Right renal pelvis (tissue), 4 donors: ENCODE measurements around the gene RBBP8NL. TPM values are rescaled to one million over a fixed set of nuclear protein-coding genes. Genes with fewer than 3 reads are reported as not detected.

Experiments
- DNase-seq, 4 donors: peaks; one replicate each; pipeline ENCODE4 v3.0.0-alpha.2; 2013; ENCODE audit warnings: low read depth in 4 of 4, low spot score in 3 of 4, missing footprints in 1 of 4
- polyA plus RNA-seq, 4 donors: library from polyadenylated mRNA; unstranded; fragments of 120-200 nt; gene quantifications; one replicate each; pipeline ENCODE4 v1.2.1, GENCODE V29; 2013; ENCODE audit not compliant: insufficient read length in 4 of 4

The RBBP8NL gene
- polyA plus RNA-seq, 4 donors, result 1.4 to 2.3 (median 1.7) TPM

- no peak for DNase-seq
Measured at GRCh38 chr20:62367633-62368391, 59.5 kb downstream of the RBBP8NL start.

GRCh38 chr20:62367136-62367632, 60.2 kb downstream of the RBBP8NL start, which contains the start of gene LAMA5:
Gene LAMA5, minus strand, starts transcription at chr20:62367312. Its CDS starts 67 bp downstream, at chr20:62367245.
- DNase-seq, result no peak

- no peak for DNase-seq
Measured at GRCh38 chr20:62366370-62367135, 60.8 kb downstream of the RBBP8NL start.

- no peak for DNase-seq
Measured at GRCh38 chr20:62365814-62366369, 61.4 kb downstream of the RBBP8NL start.

- DNase-seq, result no peak
Measured at GRCh38 chr20:62364911-62365736, 62.2 kb downstream of the RBBP8NL start.

- no peak for DNase-seq
Measured at GRCh38 chr20:62363920-62364851, 63.2 kb downstream of the RBBP8NL start.

- no peak for DNase-seq
Measured at GRCh38 chr20:62362991-62363919, 64.1 kb downstream of the RBBP8NL start.

- no peak for DNase-seq
Measured at GRCh38 chr20:62362590-62362940, 64.8 kb downstream of the RBBP8NL start.

GRCh38 chr20:62361799-62362589, 65.3 kb downstream of the RBBP8NL start:
- DNase-seq, result no peak

GRCh38 chr20:62360854-62361798, 66.2 kb downstream of the RBBP8NL start:
- DNase-seq, result no peak

Other genes with a start within 250 kb of the RBBP8NL start
- 10 to 100 TPM; 34.3 to 39.2 (median 36.8) TPM for gene MTG2, start 244.5 kb downstream of the RBBP8NL start, polyA plus RNA-seq
- gene HRH3, start 207.3 kb downstream of the RBBP8NL start, polyA plus RNA-seq, result under 1 TPM in 3 of 4 donors, not detected in 1; 0.06 to 0.25 (median 0.16) TPM
- 10 to 100 TPM; 30.2 to 38.4 (median 34.5) TPM for gene OSBPL2, start 189.0 kb downstream of the RBBP8NL start, polyA plus RNA-seq
- 10 to 100 TPM; 47.3 to 68.7 (median 48.4) TPM for gene ADRM1, start 124.5 kb downstream of the RBBP8NL start, polyA plus RNA-seq
- 100 to 1,000 TPM; 104 to 196 (median 133) TPM for gene LAMA5, start 60.2 kb downstream of the RBBP8NL start, polyA plus RNA-seq
- gene RPS21, start 40.4 kb downstream of the RBBP8NL start, polyA plus RNA-seq, result 1,000 to 10,000 TPM in 1 of 4 donors, 100 to 1,000 TPM in 3; 692 to 1,041 (median 746) TPM
- 10 to 100 TPM in 3 of 4 donors, 1 to 10 TPM in 1; 9.4 to 11.8 (median 10.4) TPM for gene CABLES2, start 20.3 kb downstream of the RBBP8NL start, polyA plus RNA-seq
- 1 to 10 TPM; 6.9 to 7.6 (median 7.3) TPM for gene GATA5, start 48.5 kb upstream of the RBBP8NL start, polyA plus RNA-seq
- gene SLCO4A1, start 215.0 kb upstream of the RBBP8NL start, polyA plus RNA-seq, result 1 to 10 TPM; 2.5 to 8.6 (median 3.0) TPM